Measurements from ENCODE around the gene SSTR3. TPM values are rescaled to one million over a fixed set of nuclear protein-coding genes. Genes with fewer than 3 reads are reported as not detected.

SSTR3 gene
- total RNA-seq, 1 experiment from 2014 or later: not detected

GRCh38 chr22:37229805-37230672 is 17.8 kb upstream of the SSTR3 start:
- DNase-seq (ENCODE audit: low read depth): peak; percentile 75

GRCh38 chr22:37229012-37229804 is 16.9 kb upstream of the SSTR3 start:
- peak; percentile 81 for DNase-seq (ENCODE audit: low read depth)

GRCh38 chr22:37228106-37229011 is 16.1 kb upstream of the SSTR3 start:
- peak; percentile 58 for DNase-seq (ENCODE audit: low read depth)

- no peak for DNase-seq (ENCODE audit: low read depth)
Observed at GRCh38 chr22:37226514-37226913, 14.2 kb upstream of the SSTR3 start.

- DNase-seq (ENCODE audit: low read depth): no peak
Observed at GRCh38 chr22:37226087-37226486, 13.8 kb upstream of the SSTR3 start.

GRCh38 chr22:37225481-37225880 is 13.2 kb upstream of the SSTR3 start:
- no peak for DNase-seq (ENCODE audit: low read depth)

GRCh38 chr22:37224757-37225420 is 12.6 kb upstream of the SSTR3 start:
- DNase-seq (ENCODE audit: low read depth): no peak

- no peak for DNase-seq (ENCODE audit: low read depth)
Observed at GRCh38 chr22:37223965-37224551, 11.8 kb upstream of the SSTR3 start.

GRCh38 chr22:37222440-37222971 is 10.2 kb upstream of the SSTR3 start:
- DNase-seq (ENCODE audit: low read depth): no peak

- no peak for DNase-seq (ENCODE audit: low read depth)
Observed at GRCh38 chr22:37221424-37222333, 9.4 kb upstream of the SSTR3 start.

GRCh38 chr22:37220543-37220981 is 8.3 kb upstream of the SSTR3 start:
- peak; percentile 32 for DNase-seq (ENCODE audit: low read depth)

- DNase-seq (ENCODE audit: low read depth): no peak
Observed at GRCh38 chr22:37219533-37219932, 7.3 kb upstream of the SSTR3 start.

- DNase-seq (ENCODE audit: low read depth): no peak
Observed at GRCh38 chr22:37218771-37219411, 6.6 kb upstream of the SSTR3 start.

- no peak for DNase-seq (ENCODE audit: low read depth)
Observed at GRCh38 chr22:37218399-37218770, 6.1 kb upstream of the SSTR3 start.

GRCh38 chr22:37215890-37216289 is 3.6 kb upstream of the SSTR3 start:
- no peak for DNase-seq (ENCODE audit: low read depth)

GRCh38 chr22:37214731-37215030 is 2.4 kb upstream of the SSTR3 start:
- no peak for DNase-seq (ENCODE audit: low read depth)

- no peak for DNase-seq (ENCODE audit: low read depth)
Observed at GRCh38 chr22:37213941-37214730, 1.9 kb upstream of the SSTR3 start.
